ENCODE results near the gene APOBEC3A. TPM values are rescaled to one million over a fixed set of nuclear protein-coding genes. Genes with fewer than 3 reads are reported as not detected.

Gene APOBEC3A
- total and polyA plus RNA-seq, 2 of the 13 experiments (the other 11 are each of a cell fraction or from before 2014, with no cell fraction given), result not detected

DNA sequence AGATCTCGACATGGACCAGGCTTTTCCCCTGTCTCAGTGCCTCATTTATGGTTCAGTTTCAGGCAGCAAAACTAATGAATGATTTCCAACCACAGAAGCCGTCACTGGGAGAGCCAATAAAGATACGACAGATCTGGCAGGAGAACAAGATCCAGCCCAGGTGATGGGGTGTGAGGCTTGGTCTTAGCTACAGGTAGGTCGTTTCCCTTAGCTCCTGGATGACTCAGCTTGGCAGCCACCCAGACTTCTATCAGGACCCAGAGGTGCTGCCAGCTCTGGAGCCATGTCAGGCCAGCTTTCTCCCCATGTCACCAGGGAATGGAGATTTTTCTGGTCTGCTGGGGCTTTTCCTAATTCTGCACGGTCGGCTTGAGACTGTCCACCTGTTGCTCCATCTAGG lies 36.3 kb upstream of the APOBEC3A start:
- peak overlapping the region; percentile 42 for H3K4me2 ChIP-seq (ENCODE audit: low read depth, low read length)
- no peaks in the 10 kb centered on the region for H3K9me3 ChIP-seq (ENCODE audit: low read length)
- no peak overlapping the region for H3K27ac ChIP-seq (ENCODE audit: extremely low read length, insufficient read depth, low read length)
- H3K36me3 ChIP-seq (replicated peaks in 1 of 2; ENCODE audit: control insufficient read depth in 1 of 2, insufficient read depth in 2 of 2, low read length in 2 of 2), result no peaks in the 10 kb centered on the region
- in situ Hi-C loops (cut with HindIII; ENCODE audit: extremely low pct_ligation_motif_present, low pct_unique_long_range_greater_than_20kb) (no loop called here), intact Hi-C loops (cut with micrococcal nuclease; ENCODE audit: unreplicated experiment) (loop anchor here (5.0 kb wide), 1 partner anchor 51 kb away; no protein-coding TSS in a partner anchor)
- peaks cover 53% of the 10 kb centered on the region for H3K4me1 ChIP-seq (ENCODE audit: insufficient read depth, low read length)
- ATAC-seq (no peak), DNase-seq (ENCODE audit: low spot score) (no peak), FAIRE-seq (no peak)
- H3K79me2 ChIP-seq (ENCODE audit: insufficient read depth, low read length), result no peaks in the 10 kb centered on the region
- 0 out of 5 replicates have a peak, but pooled peaks cover 0 to 2% of the 10 kb centered on the region in 2 experiments for H3K27me3 ChIP-seq (ENCODE audit: control insufficient read depth in 1 of 2, insufficient read depth in 2 of 2, low read length in 2 of 2)
- H3K4me3 ChIP-seq (replicated peaks in 1 of 3; ENCODE audit: insufficient read depth in 1 of 3, low read depth in 2 of 3, low read length in 3 of 3), result no peak overlapping the region
- POLR2A ChIA-PET, result no interaction called here
- no peak overlapping the region for H2AFZ ChIP-seq (ENCODE audit: low read length)
- H4K20me1 ChIP-seq (ENCODE audit: insufficient read depth, low read length), result no peaks in the 10 kb centered on the region
- BruUV-seq (replicated peaks), result no TSS peak
- 13% methylated on average over 4 of the region's 6 CpGs for WGBS (ENCODE audit: low lambda C conversion rate)
- TF ChIP-seq FOSL2 (CRISPR knock-in tag; IDR thresholded peaks at IDR 0.05) (0 out of 2 replicates have a peak, but pooled peaks have one; percentile 21), ATF1 (CRISPR knock-in tag; IDR thresholded peaks at IDR 0.05) (no peak)
- no peak overlapping the region for H3K9ac ChIP-seq (ENCODE audit: insufficient read depth, low read depth, low read length)
- CTCF ChIA-PET (ENCODE audit: low intra/inter-chr PET ratio, low total read pairs), result no interaction called here

DNA sequence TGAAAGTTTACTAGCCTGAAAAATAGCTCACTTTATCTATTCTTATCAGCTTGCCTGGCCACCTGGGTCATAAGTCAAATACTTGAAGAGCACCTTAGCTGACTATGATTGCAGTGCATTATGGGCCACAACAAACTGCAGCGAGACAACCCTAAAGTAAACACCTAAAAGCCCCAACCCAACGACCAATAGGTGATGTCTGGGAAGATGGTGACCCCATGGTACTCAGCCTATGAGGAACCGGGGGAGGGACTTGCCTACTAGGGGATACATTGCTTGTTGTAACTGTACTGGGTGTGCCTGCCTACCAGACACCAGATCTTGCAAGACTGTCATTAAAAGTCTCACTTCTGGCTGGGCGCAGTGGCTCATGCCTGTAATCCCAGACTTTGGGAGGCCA lies 35.6 kb upstream of the APOBEC3A start:
- WGBS (ENCODE audit: low lambda C conversion rate), result 15% methylated on average over 4 of the region's 4 CpGs
- no peak for FAIRE-seq
- Histone ChIP-seq H3K4me2 (ENCODE audit: low read depth, low read length) (peak overlapping the region; percentile 42), H3K36me3 (replicated peaks in 1 of 2; ENCODE audit: control insufficient read depth in 1 of 2, insufficient read depth in 2 of 2, low read length in 2 of 2) (no peaks in the 10 kb centered on the region), H4K20me1 (ENCODE audit: insufficient read depth, low read length) (no peaks in the 10 kb centered on the region), H3K9ac (ENCODE audit: insufficient read depth, low read depth, low read length) (no peak overlapping the region), H3K79me2 (ENCODE audit: insufficient read depth, low read length) (no peaks in the 10 kb centered on the region), H2AFZ (ENCODE audit: low read length) (no peak overlapping the region), H3K4me1 (ENCODE audit: insufficient read depth, low read length) (peaks cover 53% of the 10 kb centered on the region), H3K4me3 (replicated peaks in 1 of 3; ENCODE audit: insufficient read depth in 1 of 3, low read depth in 2 of 3, low read length in 3 of 3) (no peak overlapping the region), H3K27ac (ENCODE audit: extremely low read length, insufficient read depth, low read length) (no peak overlapping the region), H3K9me3 (ENCODE audit: low read length) (no peaks in the 10 kb centered on the region), H3K27me3 (ENCODE audit: control insufficient read depth in 1 of 2, insufficient read depth in 2 of 2, low read length in 2 of 2) (no peaks in the 10 kb centered on the region)
- ChIA-PET CTCF (ENCODE audit: low intra/inter-chr PET ratio, low total read pairs) (no interaction called here), POLR2A (no interaction called here)
- DNase-seq (ENCODE audit: low spot score), result peak; percentile 44
- in situ Hi-C loops (cut with HindIII; ENCODE audit: extremely low pct_ligation_motif_present, low pct_unique_long_range_greater_than_20kb) (no loop called here), intact Hi-C loops (cut with micrococcal nuclease; ENCODE audit: unreplicated experiment) (loop anchor here (5.0 kb wide), 1 partner anchor 50 kb away; no protein-coding TSS in a partner anchor)
- no peak for ATAC-seq
- BruUV-seq (replicated peaks), result no TSS peak
- peak; percentile 67 for TF ChIP-seq NFYC (CRISPR knock-in tag; IDR thresholded peaks at IDR 0.05)
- TF ChIP-seq, protein P1, sequence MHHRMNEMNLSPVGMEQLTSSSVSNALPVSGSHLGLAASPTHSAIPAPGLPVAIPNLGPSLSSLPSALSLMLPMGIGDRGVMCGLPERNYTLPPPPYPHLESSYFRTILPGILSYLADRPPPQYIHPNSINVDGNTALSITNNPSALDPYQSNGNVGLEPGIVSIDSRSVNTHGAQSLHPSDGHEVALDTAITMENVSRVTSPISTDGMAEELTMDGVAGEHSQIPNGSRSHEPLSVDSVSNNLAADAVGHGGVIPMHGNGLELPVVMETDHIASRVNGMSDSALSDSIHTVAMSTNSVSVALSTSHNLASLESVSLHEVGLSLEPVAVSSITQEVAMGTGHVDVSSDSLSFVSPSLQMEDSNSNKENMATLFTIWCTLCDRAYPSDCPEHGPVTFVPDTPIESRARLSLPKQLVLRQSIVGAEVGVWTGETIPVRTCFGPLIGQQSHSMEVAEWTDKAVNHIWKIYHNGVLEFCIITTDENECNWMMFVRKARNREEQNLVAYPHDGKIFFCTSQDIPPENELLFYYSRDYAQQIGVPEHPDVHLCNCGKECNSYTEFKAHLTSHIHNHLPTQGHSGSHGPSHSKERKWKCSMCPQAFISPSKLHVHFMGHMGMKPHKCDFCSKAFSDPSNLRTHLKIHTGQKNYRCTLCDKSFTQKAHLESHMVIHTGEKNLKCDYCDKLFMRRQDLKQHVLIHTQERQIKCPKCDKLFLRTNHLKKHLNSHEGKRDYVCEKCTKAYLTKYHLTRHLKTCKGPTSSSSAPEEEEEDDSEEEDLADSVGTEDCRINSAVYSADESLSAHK (CRISPR knock-in tag; IDR thresholded peaks at IDR 0.05; ENCODE audit: borderline replicate concordance), result no peak
- no peak for TF ChIP-seq NFKBIZ (CRISPR knock-in tag; IDR thresholded peaks at IDR 0.05)
- peak; percentile 73 for TF ChIP-seq NFYB (CRISPR knock-in tag; IDR thresholded peaks at IDR 0.05)
- no peak for TF ChIP-seq GABPA (IDR thresholded peaks at IDR 0.05; ENCODE audit: low read depth, low read length)
- TF ChIP-seq GABPA (CRISPR knock-in tag; IDR thresholded peaks at IDR 0.05; ENCODE audit: low read depth), result no peak
- no peak for TF ChIP-seq ZSCAN21 (CRISPR knock-in tag; IDR thresholded peaks at IDR 0.05; ENCODE audit: borderline replicate concordance)
- no peak for TF ChIP-seq BRCA1 (CRISPR knock-in tag; IDR thresholded peaks at IDR 0.05)
- no peak for TF ChIP-seq SNRNP70 (IDR thresholded peaks at IDR 0.05; ENCODE audit: low read depth, low read length)
- no peak for TF ChIP-seq FOXA1 (IDR thresholded peaks at IDR 0.05)
- TF ChIP-seq FOXA1 (CRISPR knock-in tag; IDR thresholded peaks at IDR 0.05), result peak; percentile 66
- TF ChIP-seq ZNF780A (CRISPR knock-in tag; IDR thresholded peaks at IDR 0.05), result no peak
- peak; percentile 62 for TF ChIP-seq ZNF143 (CRISPR knock-in tag; IDR thresholded peaks at IDR 0.05)
- no peak for TF ChIP-seq ZNF333 (CRISPR knock-in tag; IDR thresholded peaks at IDR 0.05; ENCODE audit: borderline replicate concordance)
- TF ChIP-seq ZNF10 (CRISPR knock-in tag; IDR thresholded peaks at IDR 0.05; ENCODE audit: borderline replicate concordance, low read depth), result no peak
- TF ChIP-seq FOXM1 (CRISPR knock-in tag; IDR thresholded peaks at IDR 0.05), result no peak
- 0 out of 2 replicates have a peak, but pooled peaks have one; percentile 16 for TF ChIP-seq DRAP1 (CRISPR knock-in tag; IDR thresholded peaks at IDR 0.05)
- TF ChIP-seq SCMH1 (CRISPR knock-in tag; IDR thresholded peaks at IDR 0.05; ENCODE audit: borderline replicate concordance), result no peak
